Hepatic stellate cell (primary cell): ENCODE results near the gene NFATC2.

Source experiments
- DNase-seq: peaks from one replicate; pipeline ENCODE4 v3.0.0; 2011; ENCODE audit warnings: low spot score

The NFATC2 gene

DNA sequence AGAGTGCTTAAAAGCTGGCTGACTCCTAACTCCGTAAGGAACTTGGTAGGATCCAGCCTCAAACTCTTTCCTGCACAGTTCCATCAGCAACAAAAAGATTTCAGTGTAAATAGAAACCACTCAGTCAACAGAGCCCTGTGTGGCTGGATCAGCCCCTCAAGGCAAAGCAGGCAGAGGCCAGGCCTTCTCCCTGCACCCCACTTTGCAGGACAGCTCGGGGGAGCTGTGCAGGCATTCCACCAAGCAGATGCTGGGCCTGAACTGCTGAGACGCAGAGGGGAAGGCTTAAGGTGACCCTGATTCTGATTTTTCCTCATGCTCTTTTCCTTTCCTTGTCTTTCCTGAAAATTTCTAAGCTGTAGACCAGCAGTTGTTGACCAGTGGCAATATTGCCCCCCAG lies 91.5 kb downstream of the NFATC2 start:
- no peak for DNase-seq

DNA sequence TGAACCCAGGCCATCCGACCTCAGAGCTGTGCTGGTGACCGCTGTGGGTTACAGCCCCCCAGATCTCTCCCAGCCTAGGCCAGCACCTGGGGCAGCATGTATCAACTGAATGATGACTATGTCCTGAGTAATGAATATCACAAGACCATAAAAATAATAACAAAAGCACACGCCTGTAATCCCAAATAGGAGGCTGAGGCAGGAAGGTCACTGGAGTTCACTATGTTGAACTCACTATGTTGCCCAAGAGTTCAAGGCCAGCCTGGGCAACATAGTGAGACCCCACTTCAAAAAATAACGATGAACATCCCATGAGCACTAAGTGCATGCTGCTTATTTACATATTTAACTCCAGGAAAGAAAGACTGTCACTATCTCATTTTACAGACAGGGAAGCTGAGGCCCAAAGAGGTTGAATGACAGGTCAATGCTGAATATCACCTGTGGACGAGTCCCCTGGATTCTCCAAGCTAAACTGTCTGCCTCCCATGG lies 92.3 kb downstream of the NFATC2 start:
- no peak for DNase-seq

DNA sequence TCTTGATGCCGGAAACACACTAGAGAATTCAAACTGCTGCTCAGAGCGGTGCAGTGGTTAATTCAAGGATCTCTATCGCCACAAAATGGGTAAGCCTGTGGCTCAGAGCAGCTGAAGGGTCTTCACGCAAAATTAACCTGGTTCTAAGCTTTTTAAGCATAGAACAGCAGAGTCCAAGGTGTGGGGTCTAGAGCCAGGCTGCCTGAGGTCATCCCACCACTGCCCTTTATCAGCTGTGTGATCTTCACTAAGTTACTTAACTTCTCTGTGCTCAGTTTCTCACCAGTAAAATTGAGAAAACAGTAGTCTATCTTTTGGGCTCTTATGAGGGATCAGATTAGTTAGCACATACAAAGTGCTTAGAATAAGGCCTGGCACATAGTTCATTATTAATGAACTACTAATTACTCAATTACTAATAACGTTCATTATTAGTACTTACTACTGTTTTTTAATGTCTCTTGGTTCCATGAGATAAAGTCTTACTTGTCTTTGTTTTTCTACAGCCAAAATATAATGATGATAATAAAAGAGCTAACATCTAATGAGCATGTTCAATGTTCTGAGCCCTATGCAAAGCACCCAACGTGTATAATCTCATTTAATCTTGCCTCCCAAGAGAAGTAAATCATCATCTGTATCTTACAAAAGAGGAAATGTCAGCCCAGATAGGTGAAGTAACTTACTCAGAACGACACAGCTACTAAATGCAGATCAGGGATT lies 92.9 kb downstream of the NFATC2 start:
- no peak for DNase-seq

DNA sequence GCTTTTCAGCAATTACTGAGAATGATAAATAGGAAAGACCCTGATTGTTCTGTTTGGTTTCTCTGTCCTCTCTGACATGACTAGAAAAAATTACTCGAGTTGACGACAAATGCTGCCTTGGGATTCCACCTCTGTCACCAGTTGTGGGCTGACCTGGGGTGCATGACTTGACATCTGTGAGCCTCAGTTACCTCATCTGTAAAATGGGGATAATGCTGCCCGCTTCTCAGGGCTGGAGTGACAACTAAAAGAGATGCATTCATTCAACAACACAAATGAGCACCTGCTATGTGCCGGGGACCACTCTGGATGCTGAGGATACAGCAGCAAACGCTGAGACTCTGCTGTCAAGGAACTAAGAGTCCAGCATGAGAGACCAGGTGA lies 94.8 kb downstream of the NFATC2 start:
- DNase-seq, result no peak

DNA sequence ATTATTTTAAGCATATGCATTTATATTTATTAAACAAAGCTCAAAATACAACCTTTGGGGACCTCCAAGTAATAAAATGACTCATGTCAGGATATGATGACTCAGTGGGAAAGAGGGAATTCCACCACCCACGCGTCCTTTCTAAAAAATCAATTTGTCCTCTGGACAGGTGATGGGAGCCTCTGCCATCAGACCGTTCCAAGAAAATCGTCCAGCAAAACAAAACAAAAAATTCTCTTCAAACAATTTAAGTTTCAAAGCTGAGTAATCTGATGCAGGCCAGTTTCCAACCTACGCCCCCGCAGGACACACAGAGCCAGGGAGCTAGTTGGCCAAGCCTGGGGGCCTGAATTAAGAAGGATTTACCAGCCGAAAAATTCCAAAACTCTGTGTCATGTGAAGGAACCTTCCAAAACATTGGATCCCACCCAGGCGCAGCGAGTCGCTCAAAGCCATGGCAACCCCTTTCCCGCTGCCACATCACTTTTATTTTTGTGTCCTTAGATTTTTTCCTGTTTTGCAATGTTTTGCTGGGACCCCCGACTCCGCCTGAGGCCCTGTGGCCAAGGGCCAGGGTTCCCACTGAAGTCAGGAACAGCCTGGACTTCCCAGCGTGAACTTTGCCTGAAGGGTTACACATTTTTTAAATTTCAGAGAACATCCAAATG lies 95.3 kb downstream of the NFATC2 start:
- peak; percentile 91 for DNase-seq

DNA sequence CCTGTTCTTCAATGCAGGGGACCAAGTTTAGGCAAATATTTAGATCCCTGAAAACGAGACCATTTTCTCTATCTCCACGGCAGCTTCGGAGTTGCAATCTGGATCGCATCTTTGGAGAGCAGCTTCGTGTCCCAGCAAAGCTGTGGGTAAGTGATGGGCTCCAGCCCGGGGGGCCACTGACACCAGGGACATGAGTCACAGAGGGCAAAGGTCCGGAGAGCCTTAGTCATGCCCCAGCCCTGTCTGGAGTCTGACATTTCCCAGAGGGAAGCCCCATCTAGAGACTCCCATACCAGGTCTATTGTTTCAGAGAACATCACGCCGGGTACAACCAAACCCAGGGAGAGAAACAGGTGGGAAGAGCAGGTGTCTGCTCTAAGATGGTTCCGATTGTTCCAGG lies 95.9 kb downstream of the NFATC2 start:
- peak; percentile 92 for DNase-seq

DNA sequence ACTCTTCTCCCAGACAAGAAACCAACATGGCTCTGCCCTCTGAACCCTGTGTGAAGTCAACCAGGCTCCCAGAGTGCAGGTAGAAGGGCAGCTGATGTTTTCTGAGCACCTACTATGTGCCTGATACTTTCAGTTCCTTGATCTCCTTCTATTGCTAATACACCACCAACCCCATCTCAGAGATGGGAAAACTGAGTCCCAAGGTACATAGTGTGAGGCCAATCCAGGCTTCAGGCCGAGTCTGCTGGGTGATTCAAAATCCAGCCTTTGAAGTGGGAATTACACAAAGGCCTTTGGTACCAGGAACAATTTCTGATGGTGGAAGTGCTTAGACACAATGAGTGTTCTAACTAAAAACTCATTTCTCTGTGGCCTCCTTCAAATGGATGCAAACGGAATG lies 96.3 kb downstream of the NFATC2 start:
- no peak for DNase-seq

DNA sequence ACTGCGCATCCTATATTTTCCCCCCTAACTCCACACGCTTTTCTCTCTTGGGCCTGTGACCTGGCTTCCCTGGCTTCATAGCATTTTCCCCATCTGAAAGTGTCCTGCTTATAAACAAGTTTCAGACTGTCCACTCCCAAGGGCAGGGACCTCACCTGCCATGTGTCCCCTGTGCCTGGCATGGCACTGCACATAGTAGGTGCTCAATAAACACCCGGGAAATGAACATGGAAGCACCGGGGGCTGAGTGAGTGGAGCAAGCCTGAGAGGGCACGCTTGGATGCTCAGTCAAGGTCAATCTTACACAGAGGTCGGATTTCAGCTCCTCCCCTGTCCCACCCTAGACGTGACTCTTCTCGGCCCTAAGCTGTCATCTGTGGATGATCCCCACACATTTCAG lies 96.9 kb downstream of the NFATC2 start:
- DNase-seq, result no peak

DNA sequence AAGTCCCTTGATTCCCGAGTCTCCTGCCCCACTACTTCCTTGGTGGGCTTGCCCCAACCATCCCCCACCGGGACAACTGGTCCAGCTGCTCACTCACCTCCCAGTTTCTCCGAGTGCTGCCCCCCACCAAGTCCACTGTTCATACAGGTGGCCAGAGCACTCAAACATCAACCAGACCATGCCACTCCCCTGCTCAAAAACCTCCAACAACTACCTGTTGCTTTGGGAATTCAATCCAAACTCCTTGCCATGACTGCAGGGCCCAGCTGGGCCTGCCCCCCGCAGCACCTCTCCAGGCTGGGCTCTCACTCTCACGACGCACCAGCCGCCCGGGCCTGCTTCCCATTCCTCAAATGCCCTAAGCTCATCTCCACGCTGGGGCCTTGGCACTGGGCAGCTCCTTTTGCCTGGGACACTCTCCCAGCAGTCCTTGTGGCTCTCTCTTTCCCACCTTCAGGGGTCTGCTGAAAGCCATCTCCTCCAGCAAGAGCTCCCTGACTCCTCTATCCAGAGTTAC lies 97.5 kb downstream of the NFATC2 start:
- no peak for DNase-seq

DNA sequence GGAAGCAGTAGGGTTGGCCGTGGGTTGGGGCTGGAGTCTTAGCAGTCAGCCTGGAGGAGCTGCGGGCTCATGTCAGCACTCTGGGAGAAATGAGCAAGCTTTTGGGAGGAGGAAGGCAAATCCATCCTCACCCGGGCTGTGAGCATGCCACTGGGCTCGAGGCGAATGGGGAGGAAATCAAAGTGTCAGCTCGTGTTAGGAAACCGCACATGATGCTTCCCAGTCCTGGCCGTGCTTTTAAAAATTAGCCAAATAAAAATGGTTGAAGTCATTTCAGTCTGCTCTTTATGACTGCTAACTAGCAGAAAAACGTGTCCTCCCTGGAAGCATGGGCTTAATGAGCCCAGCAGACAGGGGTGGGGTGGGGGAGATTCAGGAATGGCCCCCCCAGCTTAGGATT lies 98.1 kb downstream of the NFATC2 start:
- DNase-seq, result no peak

DNA sequence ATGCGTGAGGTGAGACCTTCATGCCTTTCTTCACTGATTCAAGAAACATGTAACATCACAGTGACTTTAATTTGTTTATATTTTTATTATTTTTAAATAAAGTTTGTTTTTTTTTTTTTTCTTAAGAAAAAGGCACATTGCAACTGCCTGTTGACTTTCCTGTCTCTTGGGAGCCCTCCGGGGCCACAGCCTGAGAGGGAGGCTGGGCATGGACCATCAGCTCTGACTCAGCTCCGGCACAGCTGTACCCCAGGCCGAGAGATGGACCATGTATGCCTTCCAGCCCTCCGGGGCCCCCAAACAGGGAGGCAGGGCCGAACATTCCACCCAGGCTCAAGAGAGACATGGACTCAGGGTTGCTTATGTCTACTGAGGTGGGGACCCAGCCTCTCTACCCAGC lies 99.9 kb downstream of the NFATC2 start:
- DNase-seq, result no peak

DNA sequence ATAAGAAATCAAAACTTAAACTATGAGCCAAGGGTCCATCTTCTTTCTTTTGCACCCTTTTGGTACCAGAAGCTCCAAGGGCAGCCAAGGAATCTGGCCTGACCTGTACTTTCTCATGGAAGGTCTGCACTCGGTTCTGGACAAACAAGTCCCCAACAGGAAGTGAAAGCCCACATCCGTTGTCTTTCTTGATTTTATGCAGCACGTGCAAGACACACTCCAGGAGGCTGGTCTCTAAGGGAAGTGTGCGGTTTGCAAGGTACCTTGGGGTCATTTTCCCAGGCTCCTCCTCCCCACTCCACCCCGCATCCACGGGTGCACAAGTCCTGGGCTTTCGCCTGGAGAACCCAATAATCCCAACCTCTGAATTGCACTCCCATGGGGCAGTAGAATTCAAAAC lies 101.9 kb downstream of the NFATC2 start:
- no peak for DNase-seq

DNA sequence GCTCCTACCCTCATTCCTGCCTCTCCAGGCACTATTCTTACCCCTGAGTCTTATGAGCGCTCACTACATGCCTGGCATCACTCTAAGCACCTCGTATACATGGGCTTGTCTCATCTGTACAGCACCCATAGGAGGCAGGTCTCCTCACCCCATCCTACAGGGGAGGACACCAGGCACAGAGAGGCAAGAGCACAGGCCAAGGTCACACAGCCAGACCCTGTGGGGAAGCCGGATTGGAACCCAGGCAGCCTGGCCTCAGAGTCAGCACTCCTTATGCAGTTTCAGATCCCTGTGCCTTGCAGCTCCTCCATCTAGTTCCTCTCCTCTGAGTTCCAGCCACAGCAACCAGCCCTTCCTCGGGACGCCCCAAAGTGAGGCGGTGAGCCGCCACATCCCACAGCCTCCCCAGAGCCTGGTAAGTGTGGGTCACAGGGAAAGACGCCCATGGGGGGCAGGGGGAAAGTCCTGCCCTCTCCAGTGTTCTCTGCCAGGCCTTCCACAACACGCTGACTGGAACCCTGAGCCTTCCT lies 103.3 kb downstream of the NFATC2 start:
- no peak for DNase-seq

DNA sequence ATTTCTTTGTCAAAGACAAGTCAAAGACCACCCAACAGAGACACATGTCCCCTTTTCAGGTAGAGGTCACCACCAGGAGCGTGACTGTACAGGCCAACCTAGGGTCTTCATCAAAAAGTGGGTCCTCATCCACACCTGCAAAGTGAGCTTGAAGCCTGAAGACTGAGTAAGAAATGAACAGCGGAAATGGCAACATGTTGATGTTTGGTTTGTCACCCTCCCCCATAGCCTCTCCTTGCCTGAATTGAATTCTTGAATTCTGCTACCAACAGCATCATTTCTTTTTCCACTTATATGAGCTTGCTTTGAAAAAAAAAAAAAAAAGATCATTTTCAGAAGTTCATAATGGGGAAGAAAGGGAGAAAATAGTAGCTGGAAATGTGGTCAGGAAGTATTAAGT lies 104.4 kb downstream of the NFATC2 start:
- no peak for DNase-seq

DNA sequence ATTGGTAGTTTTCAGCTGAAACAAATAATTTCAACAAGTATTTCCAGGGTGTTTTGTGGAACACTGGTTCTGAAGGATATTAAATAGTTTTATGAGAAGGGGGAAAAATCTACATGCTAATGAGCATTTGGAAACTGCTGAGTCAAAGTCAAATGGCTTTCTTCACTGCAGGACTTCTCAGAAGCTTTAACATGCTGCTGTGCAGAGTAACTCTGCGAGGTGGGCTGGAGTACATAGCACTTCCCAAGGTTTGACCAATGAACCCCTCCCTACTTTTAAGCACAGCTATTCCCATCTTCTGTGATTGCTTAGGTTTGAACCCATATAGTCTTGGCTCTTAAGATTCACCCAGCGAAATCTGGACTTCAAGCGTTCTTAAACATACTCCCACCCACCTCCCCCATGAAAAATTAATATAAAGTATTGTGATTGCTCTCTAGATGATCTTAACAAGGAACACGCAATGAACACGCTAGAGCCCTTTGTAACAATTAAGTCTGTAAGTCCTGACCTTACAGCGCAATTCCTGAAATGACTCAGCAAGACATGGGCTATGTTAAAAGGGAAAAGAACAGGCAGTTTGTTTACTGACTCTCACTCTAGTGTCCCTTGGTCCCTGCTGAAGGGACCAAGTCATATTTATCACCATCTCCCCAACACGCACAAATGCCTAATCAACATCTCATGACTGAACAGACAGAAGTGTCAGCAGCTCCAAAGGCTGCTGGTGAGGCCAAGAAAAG lies 105.2 kb downstream of the NFATC2 start:
- DNase-seq, result no peak

DNA sequence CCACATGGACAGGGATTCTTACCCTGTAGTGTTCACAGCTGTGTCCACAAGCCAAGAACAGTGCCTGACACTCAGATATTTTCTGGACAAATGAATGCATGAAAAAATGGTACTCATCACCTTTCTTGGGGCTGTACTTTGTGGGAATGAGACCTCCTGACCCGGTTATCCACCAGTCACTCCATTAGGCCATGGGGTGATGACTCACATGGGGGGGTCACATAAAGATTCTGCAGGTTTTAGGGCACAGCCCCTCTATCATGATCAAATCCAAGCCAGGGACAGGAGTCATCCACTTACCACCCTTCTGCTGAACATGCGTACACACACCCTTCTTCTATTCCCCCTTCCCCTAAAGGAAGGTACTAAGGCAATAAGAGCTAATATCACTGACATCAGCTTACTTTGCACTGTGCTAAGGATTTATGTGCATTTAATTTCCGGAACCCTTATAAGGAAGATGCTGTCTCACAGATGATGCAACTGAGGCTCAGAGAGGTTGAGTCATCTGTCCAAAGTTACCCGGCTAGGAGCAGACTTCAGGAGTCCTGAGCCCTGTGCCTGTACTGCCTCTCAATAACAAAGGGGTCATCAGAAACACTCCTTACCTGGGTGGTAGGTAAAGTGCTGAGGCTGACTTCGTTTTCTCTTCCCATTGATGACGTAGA lies 107.8 kb downstream of the NFATC2 start:
- DNase-seq, result peak; percentile 66

DNA sequence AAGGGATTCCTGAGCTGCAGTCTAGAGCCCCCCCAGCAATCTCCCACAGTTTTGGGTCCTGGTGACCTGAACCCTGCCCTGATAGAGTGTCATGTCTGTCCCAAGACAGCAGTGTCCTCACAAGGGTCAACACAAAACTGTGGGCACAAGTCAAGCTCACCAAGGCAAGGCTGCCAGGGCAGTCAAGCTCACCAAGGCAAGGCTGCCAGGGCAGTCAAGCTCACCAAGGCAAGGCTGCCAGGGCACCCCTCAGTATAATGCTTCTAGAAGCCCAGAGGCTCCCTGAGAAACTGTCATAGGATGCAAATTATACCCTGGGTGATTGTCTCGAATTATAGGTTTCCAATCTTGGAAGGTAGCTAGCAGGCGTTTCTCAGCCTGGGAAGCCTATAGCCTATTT lies 108.5 kb downstream of the NFATC2 start:
- DNase-seq, result no peak

DNA sequence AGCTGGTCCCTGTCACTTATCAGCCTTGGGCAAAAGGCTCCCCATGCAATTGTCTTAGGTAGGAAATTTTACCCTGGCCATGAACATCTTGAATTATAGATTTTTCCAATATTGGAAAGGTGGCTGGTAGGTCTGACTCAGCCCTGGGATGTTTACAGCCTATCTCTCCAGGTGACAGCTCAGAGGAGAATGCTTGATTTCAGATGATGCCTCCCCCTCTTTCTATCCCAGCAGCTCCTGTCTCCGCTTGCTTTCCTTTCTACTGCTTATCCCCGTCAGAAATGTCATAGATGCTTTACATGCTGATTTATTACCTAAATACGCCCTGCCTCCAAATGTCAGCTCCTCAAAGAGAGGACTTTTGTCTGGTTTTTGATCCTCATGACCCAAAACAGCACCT lies 109.6 kb downstream of the NFATC2 start:
- no peak for DNase-seq

DNA sequence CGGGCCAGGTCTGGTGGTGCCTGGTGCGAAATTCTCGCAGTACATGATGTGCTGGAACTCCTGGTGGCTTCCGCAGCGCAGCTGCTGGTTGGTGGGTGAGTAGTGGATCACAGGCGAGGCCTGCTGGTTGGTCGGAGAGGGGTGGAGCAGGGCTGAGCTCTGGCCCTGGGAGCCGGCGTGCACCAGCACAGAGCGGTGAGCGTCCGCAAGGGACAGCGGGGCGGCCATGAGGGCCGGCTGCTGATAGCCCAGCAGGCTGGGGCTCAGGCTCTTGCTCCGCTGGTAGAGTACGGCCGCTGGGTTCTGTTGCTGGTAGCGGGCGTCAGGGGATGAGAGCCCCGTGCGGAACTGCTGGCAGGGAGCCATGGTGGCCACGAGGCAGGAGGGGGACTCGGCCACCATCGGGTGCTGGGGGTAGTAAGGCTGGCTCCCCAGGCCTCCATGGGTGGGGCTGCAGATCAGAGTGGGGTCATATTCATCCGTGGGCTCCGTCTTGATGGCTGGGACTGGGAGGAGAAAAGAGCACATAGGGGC lies 110.2 kb downstream of the NFATC2 start:
- no peak for DNase-seq

DNA sequence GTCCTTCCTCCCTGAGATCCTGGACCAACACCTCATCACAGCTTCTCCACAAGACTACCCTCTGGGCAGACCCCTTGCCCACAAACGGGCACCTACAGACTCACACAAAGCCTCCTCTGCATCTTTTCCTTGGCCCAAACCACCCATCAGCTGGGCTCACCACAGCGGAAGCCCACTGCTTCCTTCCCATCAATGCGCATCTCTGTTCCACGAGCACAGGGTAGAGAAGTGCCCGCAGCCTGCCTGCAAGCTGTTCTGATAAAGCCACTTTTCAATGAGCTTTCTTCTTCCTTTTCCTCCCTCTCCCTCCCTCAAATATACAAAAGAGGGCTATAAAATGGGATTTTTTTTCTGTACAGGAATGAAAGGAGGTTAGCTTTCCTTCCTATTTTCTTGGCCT lies 111.2 kb downstream of the NFATC2 start:
- DNase-seq, result no peak

DNA sequence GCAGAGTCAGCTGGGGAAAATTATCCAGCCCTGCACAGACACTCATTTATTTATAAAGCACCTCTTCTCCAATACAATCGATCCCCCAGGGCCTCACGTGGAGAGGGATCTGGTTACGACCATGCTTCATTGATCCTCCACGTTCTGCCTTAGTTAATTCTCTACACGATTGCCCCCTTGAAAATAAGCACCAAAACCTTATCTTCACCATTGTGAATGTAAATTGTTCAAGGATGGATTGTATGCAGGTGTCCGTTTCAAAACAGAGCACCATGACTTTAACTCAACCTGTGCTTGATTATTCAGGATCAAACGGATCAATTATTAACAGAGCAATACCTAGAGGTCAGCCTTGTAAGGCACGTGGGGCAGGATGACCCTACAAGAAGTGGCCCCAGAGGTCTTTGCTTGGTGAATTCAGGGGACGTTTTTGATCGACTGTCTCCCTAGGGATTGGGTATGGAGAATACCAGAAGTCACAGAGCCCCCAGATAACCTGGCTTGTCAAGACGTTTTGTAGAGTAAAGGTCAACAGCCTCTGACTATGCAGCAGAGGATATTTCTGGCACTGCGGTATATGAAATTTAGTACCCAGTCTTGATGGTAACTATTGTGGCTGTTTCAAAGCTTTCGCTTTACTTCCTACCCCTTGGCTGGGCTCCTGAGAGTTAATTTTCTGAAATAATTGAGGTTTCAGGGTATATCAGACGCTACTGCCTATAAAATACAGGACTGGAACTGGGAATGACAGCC lies 112.1 kb downstream of the NFATC2 start:
- no peak for DNase-seq
